ENCODE measurements around the gene TMPRSS11B. TPM values are rescaled to one million over a fixed set of nuclear protein-coding genes. Genes with fewer than 3 reads are reported as not detected.

Gene TMPRSS11B
- total RNA-seq, 2 donors from 2014 or later = 0.15 to 0.18 TPM

GRCh38 chr4:68278029-68278428 is 32.5 kb upstream of the TMPRSS11B start:
- Mint-ChIP-seq H3K4me3 (no peak overlapping the region), H3K27me3 (ENCODE audit: insufficient read depth) (no peaks in the 10 kb centered on the region), H3K36me3 (ENCODE audit: low read depth) (peaks cover 28% of the 10 kb centered on the region), H3K9me3 (peaks cover 63% of the 10 kb centered on the region), H3K4me1 (peaks cover 38% of the 10 kb centered on the region), H3K27ac (peak overlapping the region; percentile 1)
- Histone ChIP-seq H3K36me3 (ENCODE audit: control insufficient read depth, insufficient read depth, low read length) (peaks cover 5% of the 10 kb centered on the region), H3K27me3 (ENCODE audit: control insufficient read depth, insufficient read depth, low read length, poor library complexity, severe bottlenecking) (no peaks in the 10 kb centered on the region), H3K9ac (ENCODE audit: extremely low read depth, low read length, poor library complexity, severe bottlenecking) (no peak overlapping the region), H3K27ac (ENCODE audit: low read depth, low read length) (no peak overlapping the region), H3K4me1 (ENCODE audit: control insufficient read depth, insufficient read depth, low read length) (peaks cover 10% of the 10 kb centered on the region), H3K9me3 (ENCODE audit: control insufficient read depth, low read length) (peaks cover 75% of the 10 kb centered on the region), H3K4me3 (ENCODE audit: low read length) (peak overlapping the region; percentile 54)
- no peak for TF ChIP-seq CTCF (conservative IDR thresholded peaks at IDR 0.05)
- DNase-seq = no peak
- WGBS, 2 experiments (ENCODE audit: insufficient coverage in 1 of 2, insufficient read length in 1 of 2) = 90% methylated on average over 1 to 2 of the region's 2 CpGs

- Mint-ChIP-seq H3K9me3 (peaks cover 63% of the 10 kb centered on the region), H3K4me3 (no peak overlapping the region), H3K4me1 (peaks cover 38% of the 10 kb centered on the region), H3K27ac (no peak overlapping the region), H3K36me3 (ENCODE audit: low read depth) (peaks cover 28% of the 10 kb centered on the region), H3K27me3 (ENCODE audit: insufficient read depth) (no peaks in the 10 kb centered on the region)
- Histone ChIP-seq H3K4me3 (ENCODE audit: low read length) (peak overlapping the region; percentile 54), H3K9me3 (ENCODE audit: control insufficient read depth, low read length) (peaks cover 75% of the 10 kb centered on the region), H3K27ac (ENCODE audit: low read depth, low read length) (no peak overlapping the region), H3K27me3 (ENCODE audit: control insufficient read depth, insufficient read depth, low read length, poor library complexity, severe bottlenecking) (no peaks in the 10 kb centered on the region), H3K4me1 (ENCODE audit: control insufficient read depth, insufficient read depth, low read length) (peaks cover 12% of the 10 kb centered on the region), H3K36me3 (ENCODE audit: control insufficient read depth, insufficient read depth, low read length) (peaks cover 5% of the 10 kb centered on the region), H3K9ac (ENCODE audit: extremely low read depth, low read length, poor library complexity, severe bottlenecking) (no peak overlapping the region)
- DNase-seq = no peak
- TF ChIP-seq CTCF (conservative IDR thresholded peaks at IDR 0.05) = no peak
- WGBS, 2 experiments (ENCODE audit: insufficient coverage in 1 of 2, insufficient read length in 1 of 2) = 33 to 67% methylated on average over 1 to 2 of the region's 2 CpGs
These were observed 32.1 kb upstream of the TMPRSS11B start for GRCh38 chr4:68277627-68278026.

GRCh38 chr4:68272860-68273259 is 27.4 kb upstream of the TMPRSS11B start:
- H3K27me3 Mint-ChIP-seq (ENCODE audit: insufficient read depth) = no peaks in the 10 kb centered on the region
- Histone ChIP-seq H3K9me3 (ENCODE audit: control insufficient read depth, low read length) (peaks cover 74% of the 10 kb centered on the region), H3K36me3 (ENCODE audit: control insufficient read depth, insufficient read depth, low read length) (no peaks in the 10 kb centered on the region), H3K27ac (ENCODE audit: low read depth, low read length) (no peak overlapping the region), H3K4me1 (ENCODE audit: control insufficient read depth, insufficient read depth, low read length) (peaks cover 3% of the 10 kb centered on the region), H3K4me3 (ENCODE audit: low read length) (no peak overlapping the region), H3K27me3 (ENCODE audit: control insufficient read depth, insufficient read depth, low read length, poor library complexity, severe bottlenecking) (no peaks in the 10 kb centered on the region), H3K9ac (ENCODE audit: extremely low read depth, low read length, poor library complexity, severe bottlenecking) (no peak overlapping the region)
- no peak for TF ChIP-seq CTCF (conservative IDR thresholded peaks at IDR 0.05)
- peak overlapping the region; percentile 54 for H3K4me3 Mint-ChIP-seq
- H3K27ac Mint-ChIP-seq = peak overlapping the region; percentile 87
- peaks cover 37% of the 10 kb centered on the region for H3K36me3 Mint-ChIP-seq (ENCODE audit: low read depth)
- peaks cover 66% of the 10 kb centered on the region for H3K9me3 Mint-ChIP-seq
- H3K4me1 Mint-ChIP-seq = peaks cover 24% of the 10 kb centered on the region
- DNase-seq = no peak
- WGBS, 2 experiments (ENCODE audit: insufficient coverage in 1 of 2, insufficient read length in 1 of 2) = 40 to 53% methylated on average over 1 to 2 of the region's 2 CpGs
